Smooth muscle cell (in vitro differentiated cells): Measurements from ENCODE around the gene SLC8A3. TPM values are rescaled to one million over a fixed set of nuclear protein-coding genes. Genes with fewer than 3 reads are reported as not detected.

Experiments
- DNase-seq: peaks from one replicate; lab custom pipeline; 2025; ENCODE audit not compliant: unreplicated experiment; lab: John Stamatoyannopoulos, UW
- H2AFZ ChIP-seq: fragments of 200-600 bp; sonication (generic); 2 replicates; pipeline ENCODE4 v1.6.0; 2016; ENCODE audit warnings: antibody characterized with exemption, low read depth, mild to moderate bottlenecking
- H3F3A ChIP-seq: fragments of 200-600 bp; sonication (generic); 2 replicates; pipeline ENCODE4 v1.6.0; 2017; ENCODE audit warnings: antibody characterized with exemption, low read depth
- H3K27ac ChIP-seq: fragments of 200-600 bp; sonication (generic); 2 replicates; pipeline ENCODE4 v1.5.1; 2016; ENCODE audit warnings: low read depth, mild to moderate bottlenecking
- H3K27me3 ChIP-seq: fragments of 200-600 bp; sonication (generic); 2 replicates; pipeline ENCODE4 v1.6.1; 2016; ENCODE audit warnings: low read depth, mild to moderate bottlenecking
- H3K36me3 ChIP-seq: fragments of 200-600 bp; sonication (generic); 2 replicates; pipeline ENCODE4 v1.5.1; 2016; ENCODE audit warnings: low read depth
- H3K4me1 ChIP-seq: fragments of 200-600 bp; sonication (generic); 2 replicates; pipeline ENCODE4 v1.5.1; 2016; ENCODE audit warnings: low read depth
- H3K4me2 ChIP-seq: fragments of 200-600 bp; sonication (generic); 2 replicates; pipeline ENCODE4 v1.6.0; 2016; ENCODE audit warnings: mild to moderate bottlenecking
- H3K4me3 ChIP-seq: fragments of 200-600 bp; sonication (generic); 2 replicates; pipeline ENCODE4 v1.5.1; 2016; ENCODE audit warnings: mild to moderate bottlenecking
- H3K79me2 ChIP-seq: fragments of 200-600 bp; sonication (generic); 2 replicates; pipeline ENCODE4 v1.6.0; 2016; ENCODE audit warnings: low read depth, mild to moderate bottlenecking
- H3K9ac ChIP-seq: fragments of 200-600 bp; sonication (generic); 2 replicates; pipeline ENCODE4 v1.6.0; 2016; ENCODE audit warnings: low read depth
- H3K9me3 ChIP-seq: fragments of 200-600 bp; sonication (generic); replicated peaks from 2 replicates; pipeline ENCODE4 v1.5.1; 2016; ENCODE audit warnings: low read depth
- H4K20me1 ChIP-seq: fragments of 200-600 bp; sonication (generic); 2 replicates; pipeline ENCODE4 v1.6.0; 2016; ENCODE audit warnings: low read depth
- CTCF ChIP-seq: fragments of 200-600 bp; sonication (generic); IDR thresholded peaks from 2 replicates; pipeline ENCODE4 v1.5.1; 2017; ENCODE audit warnings: borderline replicate concordance, mild to moderate bottlenecking, antibody characterized with exemption; ENCODE audit not compliant: insufficient read depth, poor library complexity, severe bottlenecking
- WGBS: methylation state at CpG from one replicate; pipeline ENCODE4 v1.1.7; 2016; ENCODE audit warnings: low lambda C conversion rate; 5-methylcytosine and 5-hydroxymethylcytosine counted together
- polyA plus RNA-seq: library from polyadenylated mRNA; unstranded; fragments of >200 nt; fragmentation: Nextera tagmentation; extraction: Ambion mirVana; gene quantifications from 2 replicates; pipeline ENCODE4 v1.2.1, GENCODE V29; 2016
- total RNA-seq: library from RNA; depleted of rRNA; stranded (reverse); fragments of >200 nt; gene quantifications from 2 replicates; pipeline ENCODE4 v1.2.3, GENCODE V29; 2014

The SLC8A3 gene
- total and polyA plus RNA-seq, 2 experiments from 2014 or later = not detected

GRCh38 chr14:70064136-70064865, 124.5 kb downstream of the SLC8A3 start:
- no peaks in the 10 kb centered on the region for H4K20me1 ChIP-seq
- no peaks in the 10 kb centered on the region for H3K9me3 ChIP-seq
- no peaks in the 10 kb centered on the region for H3K27me3 ChIP-seq
- no peaks in the 10 kb centered on the region for H3K36me3 ChIP-seq
- WGBS = 24% methylated on average over 11 of the region's 11 CpGs
- peak overlapping the region; percentile 51 for H3K4me2 ChIP-seq
- H3K9ac ChIP-seq = no peak overlapping the region
- DNase-seq = no peak
- peak overlapping the region; percentile 42 for H3K27ac ChIP-seq
- H3K4me3 ChIP-seq = no peak overlapping the region
- no peak overlapping the region for H2AFZ ChIP-seq
- no peaks in the 10 kb centered on the region for H3K4me1 ChIP-seq
- no peaks in the 10 kb centered on the region for H3F3A ChIP-seq
- no peak for TF ChIP-seq CTCF
- no peaks in the 10 kb centered on the region for H3K79me2 ChIP-seq

- Histone ChIP-seq H3K9me3 (no peaks in the 10 kb centered on the region), H3K4me3 (no peak overlapping the region), H3K36me3 (no peaks in the 10 kb centered on the region), H3K9ac (no peak overlapping the region), H3K4me1 (no peaks in the 10 kb centered on the region), H3F3A (no peaks in the 10 kb centered on the region), H3K27ac (no peak overlapping the region), H3K79me2 (no peaks in the 10 kb centered on the region), H2AFZ (no peak overlapping the region), H4K20me1 (no peaks in the 10 kb centered on the region), H3K27me3 (peaks cover 9% of the 10 kb centered on the region), H3K4me2 (no peak overlapping the region)
- DNase-seq = no peak
- no peak for TF ChIP-seq CTCF
- WGBS = 89% methylated on average over 2 of the region's 2 CpGs
These were observed 127.6 kb downstream of the SLC8A3 start for GRCh38 chr14:70061108-70061507.

GRCh38 chr14:70059545-70059944, 129.2 kb downstream of the SLC8A3 start:
- Histone ChIP-seq H3K4me2 (no peak overlapping the region), H3K27me3 (peaks cover 20% of the 10 kb centered on the region), H3K4me1 (no peaks in the 10 kb centered on the region), H3K36me3 (no peaks in the 10 kb centered on the region), H3K27ac (no peak overlapping the region), H3F3A (no peaks in the 10 kb centered on the region), H3K9ac (no peak overlapping the region), H3K9me3 (no peaks in the 10 kb centered on the region), H2AFZ (no peak overlapping the region), H3K79me2 (no peaks in the 10 kb centered on the region), H4K20me1 (no peaks in the 10 kb centered on the region), H3K4me3 (no peak overlapping the region)
- TF ChIP-seq CTCF = no peak
- DNase-seq = no peak
- 84% methylated on average over 2 of the region's 2 CpGs for WGBS
